GM18526 (cell line): ENCODE data around the gene ZNF148.
A peak's percentile ranks its signal among the peaks of the same experiment; 100 is the strongest.

Source experiments
- POLR2A ChIP-seq: IDR thresholded peaks from 3 replicates; pipeline ENCODE4 v1.6.1; 2011; ENCODE audit not compliant: insufficient read length; ENCODE audit errors: extremely low read depth

The ZNF148 gene, protein sequence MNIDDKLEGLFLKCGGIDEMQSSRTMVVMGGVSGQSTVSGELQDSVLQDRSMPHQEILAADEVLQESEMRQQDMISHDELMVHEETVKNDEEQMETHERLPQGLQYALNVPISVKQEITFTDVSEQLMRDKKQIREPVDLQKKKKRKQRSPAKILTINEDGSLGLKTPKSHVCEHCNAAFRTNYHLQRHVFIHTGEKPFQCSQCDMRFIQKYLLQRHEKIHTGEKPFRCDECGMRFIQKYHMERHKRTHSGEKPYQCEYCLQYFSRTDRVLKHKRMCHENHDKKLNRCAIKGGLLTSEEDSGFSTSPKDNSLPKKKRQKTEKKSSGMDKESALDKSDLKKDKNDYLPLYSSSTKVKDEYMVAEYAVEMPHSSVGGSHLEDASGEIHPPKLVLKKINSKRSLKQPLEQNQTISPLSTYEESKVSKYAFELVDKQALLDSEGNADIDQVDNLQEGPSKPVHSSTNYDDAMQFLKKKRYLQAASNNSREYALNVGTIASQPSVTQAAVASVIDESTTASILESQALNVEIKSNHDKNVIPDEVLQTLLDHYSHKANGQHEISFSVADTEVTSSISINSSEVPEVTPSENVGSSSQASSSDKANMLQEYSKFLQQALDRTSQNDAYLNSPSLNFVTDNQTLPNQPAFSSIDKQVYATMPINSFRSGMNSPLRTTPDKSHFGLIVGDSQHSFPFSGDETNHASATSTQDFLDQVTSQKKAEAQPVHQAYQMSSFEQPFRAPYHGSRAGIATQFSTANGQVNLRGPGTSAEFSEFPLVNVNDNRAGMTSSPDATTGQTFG

DNA sequence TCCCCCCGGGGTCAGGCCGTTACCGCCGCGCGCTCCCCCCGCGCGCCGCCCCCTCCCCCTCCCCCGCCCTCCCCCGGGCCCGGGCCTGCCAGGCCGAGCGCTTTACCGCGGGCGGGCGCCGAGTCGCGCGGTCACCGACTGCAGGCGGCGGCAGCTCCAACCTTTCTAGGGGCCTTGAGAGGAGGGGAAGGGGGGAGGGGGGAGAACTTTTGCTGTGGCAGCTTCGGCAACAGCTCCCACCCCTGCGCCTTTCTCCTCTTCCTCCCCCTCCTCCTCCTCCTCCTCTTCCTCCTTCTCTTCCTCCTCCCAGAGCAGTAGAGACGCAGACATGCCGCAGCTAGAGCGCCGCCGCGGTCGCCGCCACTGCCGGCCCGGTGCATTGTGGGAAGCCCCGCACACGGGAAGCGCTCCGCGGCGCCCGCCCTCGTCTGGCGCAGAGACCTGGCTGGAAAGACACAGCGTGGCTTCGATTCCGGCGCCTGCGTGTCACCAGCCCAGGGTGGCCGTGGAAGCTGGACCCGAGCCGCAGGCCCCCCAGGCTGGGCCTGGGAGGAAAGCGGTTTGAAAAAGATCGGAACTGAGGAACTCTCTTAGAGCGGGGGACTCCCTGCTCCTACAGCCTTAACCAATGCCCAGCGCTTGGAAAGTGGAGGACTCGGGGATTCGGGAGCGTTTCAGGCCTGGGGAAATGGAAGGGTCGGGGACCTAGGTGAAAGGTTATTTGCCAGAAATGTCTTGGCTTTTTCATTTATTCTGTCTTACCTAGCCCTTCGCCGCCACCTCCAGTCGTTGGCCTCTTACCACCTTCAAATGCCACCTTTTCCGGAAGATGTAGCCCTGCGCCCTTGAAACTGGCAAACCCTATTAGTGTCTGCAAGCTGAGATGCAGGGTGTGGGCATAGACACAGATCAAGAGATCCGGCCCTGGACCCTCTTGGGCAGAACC lies at the start of gene ZNF148:
Gene ZNF148, minus strand, starts transcription at position 330 of the 946 bp plus-strand sequence. CDS start 61,685 bp downstream, outside the sequence.
- TF ChIP-seq POLR2A: peak; percentile 95

DNA sequence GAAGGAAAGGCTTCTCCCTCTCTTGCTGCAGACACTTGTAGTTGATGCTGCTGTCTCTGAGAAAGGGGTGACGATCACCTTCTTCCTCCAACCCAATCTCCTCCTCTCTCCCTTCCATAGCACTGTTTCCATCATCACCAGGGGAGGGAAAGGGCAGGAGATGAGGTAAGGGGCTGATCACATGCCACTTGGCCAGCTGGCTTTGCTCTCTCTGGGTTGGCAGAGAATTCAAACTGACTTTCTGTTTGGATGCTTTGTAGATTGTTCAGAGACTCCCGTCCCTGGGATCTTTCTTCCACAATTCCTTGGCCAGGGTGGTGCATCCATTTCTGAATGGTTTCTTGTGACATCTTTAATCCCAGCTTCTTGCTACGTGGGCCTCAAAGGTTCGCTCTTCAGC lies 43.2 kb upstream of the ZNF148 start:
- TF ChIP-seq POLR2A: no peak

DNA sequence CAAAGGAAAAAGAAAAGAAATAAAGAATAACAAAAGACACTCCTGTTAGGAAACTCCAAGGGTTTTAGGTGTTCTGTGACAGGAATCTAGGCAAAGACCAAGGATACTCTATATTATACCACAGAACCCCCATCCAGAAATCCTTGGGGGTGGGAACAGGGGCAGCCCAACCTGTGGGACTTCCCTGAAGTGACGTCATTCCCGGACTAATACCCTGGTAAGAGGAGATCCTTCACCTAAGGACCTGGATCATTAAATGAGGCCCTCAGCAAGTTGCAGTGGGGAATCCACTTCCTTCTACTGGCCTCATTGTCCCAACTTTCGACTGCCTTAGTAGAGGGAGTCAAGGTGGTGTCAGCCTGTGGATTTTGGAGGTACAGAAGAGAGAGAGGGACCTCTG lies 41.1 kb upstream of the ZNF148 start:
- TF ChIP-seq POLR2A: no peak

DNA sequence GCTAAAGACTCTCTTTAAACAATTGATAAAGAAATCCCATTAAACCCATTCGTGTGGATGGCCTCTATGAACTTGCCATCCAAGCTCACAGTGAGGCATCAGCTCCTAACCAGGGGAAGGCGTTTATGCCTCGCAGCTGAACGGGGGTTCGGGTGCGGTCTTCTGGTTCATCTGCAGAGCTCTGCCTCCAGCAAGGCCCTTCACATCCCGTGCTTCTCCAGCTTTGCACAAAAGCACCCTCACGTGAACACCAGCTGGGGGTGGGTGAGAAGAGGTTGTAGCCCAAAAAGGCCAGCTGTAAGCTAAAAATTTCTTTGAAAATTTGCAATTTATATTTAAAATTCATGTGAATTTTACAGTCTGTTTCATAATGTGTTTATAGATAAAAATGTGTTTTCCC lies 39.5 kb upstream of the ZNF148 start:
- TF ChIP-seq POLR2A: no peak

DNA sequence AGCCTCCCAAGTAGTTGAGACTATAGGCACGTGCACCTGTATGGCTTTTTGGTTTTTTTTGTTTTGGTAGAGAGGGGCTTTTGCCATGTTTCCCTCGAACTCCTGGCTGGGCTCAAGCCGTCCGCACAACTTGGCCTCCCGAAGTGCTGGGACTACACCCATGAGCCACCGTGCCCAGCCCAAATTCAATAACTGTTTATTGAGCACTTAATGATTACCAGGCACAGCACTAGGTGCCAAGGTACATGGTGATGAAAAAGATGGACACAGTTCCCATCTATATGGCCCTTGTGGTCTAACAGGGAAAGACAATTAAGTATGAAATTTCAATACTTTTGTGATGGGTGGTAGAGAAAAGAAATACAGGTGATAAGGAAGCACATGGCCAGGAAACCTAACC lies 35.8 kb upstream of the ZNF148 start:
- TF ChIP-seq POLR2A: no peak

DNA sequence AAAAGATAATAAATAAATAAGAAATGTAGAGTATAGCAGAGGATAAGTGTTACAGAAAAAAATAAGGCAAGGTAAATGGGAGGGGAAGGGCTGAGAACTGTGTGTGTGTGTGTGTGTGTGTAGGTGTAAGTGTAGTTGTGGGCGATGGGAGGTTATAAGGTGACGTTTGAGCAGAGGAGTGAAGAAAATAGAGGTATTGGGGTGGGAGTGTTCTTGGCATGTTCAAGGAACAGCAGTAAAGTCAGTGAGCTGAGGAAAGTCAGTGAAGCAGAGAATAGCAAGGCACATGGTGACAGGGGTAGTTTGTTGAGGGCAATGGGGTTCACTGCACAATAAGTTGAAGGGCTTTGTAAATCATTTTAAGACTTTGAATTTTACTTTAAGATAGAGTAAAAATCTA lies 30.9 kb upstream of the ZNF148 start:
- TF ChIP-seq POLR2A: no peak

DNA sequence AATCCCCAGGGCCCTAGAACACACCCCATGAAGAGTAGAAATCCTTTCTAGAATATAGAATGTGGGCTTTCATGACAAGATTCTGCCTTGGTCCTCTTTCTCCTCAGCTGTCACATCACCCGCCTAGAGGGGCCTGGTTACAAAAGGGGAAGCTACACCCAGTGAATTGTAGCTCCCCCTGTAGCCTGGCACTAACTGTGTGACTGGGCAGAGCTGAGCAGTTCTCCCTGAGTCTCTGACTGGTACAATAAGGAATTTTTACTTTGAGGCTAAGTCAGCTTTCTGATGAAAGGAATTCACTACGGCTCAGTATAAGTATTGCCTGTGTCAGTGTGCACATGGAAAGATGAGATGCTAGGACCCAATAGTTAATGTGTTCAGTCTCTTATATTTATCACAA lies 28.7 kb upstream of the ZNF148 start:
- TF ChIP-seq POLR2A: no peak

DNA sequence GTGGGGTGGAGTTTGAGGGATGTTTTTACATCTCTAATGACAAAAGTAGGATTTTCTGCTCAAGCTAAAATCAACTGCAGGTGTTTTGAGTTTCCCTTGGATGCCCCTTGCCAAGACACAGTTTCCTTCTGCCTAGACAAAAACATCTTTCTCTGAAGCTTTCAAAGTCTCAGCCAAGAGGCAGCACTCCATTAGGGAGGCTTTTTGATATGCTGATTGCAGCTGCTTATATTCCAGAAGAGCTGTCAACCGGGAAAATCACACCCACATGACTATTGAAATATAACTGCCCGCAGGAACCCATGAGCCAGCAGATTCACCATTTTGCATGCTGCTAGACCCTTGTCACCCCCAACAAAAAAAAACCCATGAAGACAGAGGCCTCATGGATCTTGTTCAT lies 27.5 kb upstream of the ZNF148 start:
- TF ChIP-seq POLR2A: no peak

DNA sequence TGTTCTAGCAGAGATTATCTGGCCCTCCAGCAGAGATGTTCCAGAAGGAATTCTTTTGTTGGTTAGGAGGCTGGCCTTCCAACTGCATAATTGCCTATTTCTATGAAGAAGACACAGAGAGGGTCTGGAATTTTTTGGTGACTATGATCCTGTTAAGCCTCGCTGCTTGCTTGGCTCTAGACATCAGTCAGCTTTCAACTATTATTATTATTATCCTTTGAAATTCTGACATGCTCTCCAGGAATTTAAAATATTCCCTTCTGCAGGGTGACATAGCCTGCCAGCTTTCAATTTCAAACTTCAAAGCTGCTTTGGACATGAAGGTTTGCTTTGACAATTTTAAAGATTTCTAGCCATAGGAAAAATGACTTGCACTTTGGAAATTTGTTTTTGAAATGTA lies 26.3 kb upstream of the ZNF148 start:
- no peak for TF ChIP-seq POLR2A

DNA sequence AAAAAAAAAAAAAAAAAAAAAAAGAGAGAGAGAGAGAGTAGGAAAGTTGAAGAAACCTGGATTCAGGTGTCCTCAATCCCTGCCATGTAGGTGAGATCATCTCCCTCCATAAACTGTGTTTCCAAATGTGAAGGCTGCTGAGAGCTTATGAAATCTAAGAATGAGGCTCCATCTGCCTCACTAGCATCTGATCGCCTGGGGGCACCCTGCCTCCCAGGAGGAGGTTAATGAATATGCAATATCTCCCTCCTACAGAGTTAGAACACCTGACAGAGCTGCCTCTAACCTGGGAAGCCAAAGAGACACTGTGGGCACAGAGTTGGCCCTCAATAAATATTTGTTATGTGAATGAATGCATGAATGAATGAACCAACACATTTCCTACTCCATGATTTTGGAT lies 23.8 kb upstream of the ZNF148 start:
- no peak for TF ChIP-seq POLR2A

DNA sequence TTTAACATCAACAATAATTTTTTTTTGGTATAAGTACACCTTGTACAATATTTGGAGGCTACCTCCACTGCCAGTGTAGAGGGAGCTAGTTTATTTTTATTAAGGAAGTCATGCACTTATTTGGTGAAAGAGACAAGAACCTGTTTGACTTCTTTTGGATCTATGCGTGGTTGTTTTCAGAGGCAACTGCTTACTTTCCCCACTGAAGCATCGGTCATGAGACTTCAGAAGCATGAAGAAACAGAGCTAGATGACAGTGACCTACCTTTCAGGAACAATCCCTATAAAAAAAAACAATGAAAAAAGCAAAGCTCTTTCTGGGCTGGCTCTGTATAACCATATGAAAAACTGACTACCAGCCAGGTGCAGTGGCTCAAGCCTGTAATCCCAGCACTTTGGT lies 20.0 kb upstream of the ZNF148 start:
- no peak for TF ChIP-seq POLR2A

DNA sequence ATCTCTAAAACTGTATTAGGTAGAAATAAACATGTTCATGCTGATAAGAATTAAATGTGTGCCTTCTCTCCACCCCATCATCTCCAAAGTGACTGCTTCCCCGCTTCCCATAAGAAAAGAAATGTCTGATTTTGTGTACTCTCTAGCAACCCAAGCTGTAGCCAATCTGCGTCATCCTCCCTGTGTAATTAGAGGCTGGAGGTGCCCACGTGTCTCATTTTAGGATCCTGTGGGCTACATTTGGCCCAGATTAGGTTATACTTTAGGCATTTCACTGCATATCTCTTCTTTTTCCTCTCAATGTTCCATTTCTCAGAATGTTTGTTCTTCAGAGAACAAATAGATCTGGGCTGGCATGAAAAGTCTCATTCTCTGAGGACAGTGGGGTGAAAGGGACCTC lies 19.3 kb upstream of the ZNF148 start:
- TF ChIP-seq POLR2A: no peak

DNA sequence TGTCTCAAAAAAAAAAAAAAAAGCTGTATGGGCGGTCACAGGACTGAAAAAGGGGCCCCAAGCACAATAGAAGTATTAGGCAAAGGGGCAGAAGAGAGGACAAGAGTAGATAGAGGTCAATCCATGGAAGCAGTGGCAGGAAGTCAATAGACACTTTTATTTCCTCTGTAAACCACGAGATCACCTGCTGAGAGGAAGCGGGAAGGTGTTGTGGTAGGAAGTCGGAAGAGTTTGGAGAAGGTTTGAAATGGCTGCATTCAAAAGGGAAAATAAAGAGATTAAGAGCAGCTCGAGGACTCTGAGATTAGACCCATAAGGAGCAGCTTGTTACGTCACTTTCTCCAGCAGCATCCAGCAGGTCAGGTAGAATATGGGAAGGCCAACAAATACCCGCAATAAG lies 14.2 kb upstream of the ZNF148 start:
- no peak for TF ChIP-seq POLR2A

DNA sequence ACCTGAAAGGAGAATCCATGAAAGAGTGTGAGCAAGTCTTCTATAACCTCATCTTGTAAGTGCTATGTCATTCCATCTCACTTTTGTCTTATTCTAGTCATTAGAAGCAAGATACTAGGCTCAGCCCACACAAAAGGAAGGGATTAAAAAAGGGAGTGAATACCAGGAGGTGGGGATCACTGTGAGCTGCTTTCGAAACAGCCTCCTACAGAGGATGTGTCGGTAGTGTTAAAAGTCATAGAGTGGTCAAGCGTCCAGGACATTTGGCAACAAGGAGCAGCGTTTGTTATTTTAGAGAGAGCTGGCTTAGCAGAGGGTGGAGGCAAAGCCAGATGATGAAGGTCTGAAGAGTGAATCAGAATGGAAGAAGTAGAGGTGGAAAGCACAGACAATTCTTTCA lies 11.7 kb upstream of the ZNF148 start:
- TF ChIP-seq POLR2A: no peak

DNA sequence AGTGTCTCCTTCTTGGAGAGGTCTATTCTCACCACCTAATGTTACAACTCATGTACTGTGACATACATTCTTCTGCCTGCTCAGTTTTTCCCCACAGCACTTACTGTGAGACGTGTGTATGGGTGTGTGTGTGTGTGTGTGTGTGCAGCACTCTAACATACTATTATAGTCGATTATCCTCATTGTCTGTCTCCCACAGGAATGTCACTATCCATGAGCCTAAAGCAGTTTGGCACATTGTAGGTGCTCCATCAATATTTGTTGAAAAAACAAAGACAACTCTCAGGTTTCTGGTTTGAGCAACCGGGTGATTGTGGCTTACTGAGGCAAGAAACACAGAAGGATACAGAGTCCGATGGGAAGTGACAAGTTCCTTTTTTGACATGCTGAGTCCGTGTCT lies 8.6 kb upstream of the ZNF148 start:
- no peak for TF ChIP-seq POLR2A

DNA sequence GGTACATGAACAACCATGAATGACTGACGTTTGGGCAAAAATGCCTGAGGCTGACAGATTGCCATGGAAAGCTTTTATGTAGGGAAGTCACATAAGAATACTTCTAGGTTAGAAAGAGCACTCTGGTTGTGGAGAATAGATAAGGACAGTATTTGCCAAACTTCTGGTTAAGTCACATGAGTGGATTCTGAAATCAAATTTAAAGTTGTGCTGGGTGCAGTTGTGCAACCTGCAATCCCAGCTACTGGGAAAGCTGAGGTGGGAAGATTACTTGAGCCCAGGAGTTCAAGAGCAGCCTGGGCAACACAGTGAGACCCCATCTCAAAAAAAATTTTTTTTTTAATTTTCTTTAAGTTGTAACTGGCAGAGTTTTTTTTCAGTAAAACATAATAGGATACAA lies 7.2 kb upstream of the ZNF148 start:
- TF ChIP-seq POLR2A: no peak

DNA sequence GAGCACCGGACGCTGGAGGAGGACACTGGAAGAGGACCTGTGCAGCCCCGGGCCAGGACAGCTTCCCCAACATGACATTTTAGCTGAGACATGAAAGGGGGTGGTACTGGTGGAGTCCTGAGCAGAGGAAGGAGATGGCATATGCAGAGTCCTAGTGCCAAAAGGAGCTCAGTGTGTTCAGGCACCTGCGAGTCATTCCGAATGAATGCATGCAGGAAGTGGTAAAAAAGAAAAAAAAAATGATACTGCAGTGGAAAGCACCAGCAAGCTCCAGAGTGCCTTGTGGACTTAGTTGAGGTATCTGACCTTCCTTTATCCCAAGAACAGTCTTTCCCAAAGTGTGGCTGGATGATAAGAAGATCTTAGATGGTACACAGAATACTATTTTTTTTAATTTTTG lies 6.6 kb upstream of the ZNF148 start:
- TF ChIP-seq POLR2A: no peak
